ENCODE measurements around the gene GRM1. TPM values are rescaled to one million over a fixed set of nuclear protein-coding genes. Genes with fewer than 3 reads are reported as not detected.

The GRM1 gene
- total and polyA plus RNA-seq, 2 experiments from 2014 or later: 0.29 to 0.63 TPM

- Histone ChIP-seq H3K36me3 (ENCODE audit: insufficient read depth) (no peaks in the 10 kb centered on the region), H3F3A (replicated peaks; ENCODE audit: low read depth) (no peaks in the 10 kb centered on the region), H3K79me2 (replicated peaks; ENCODE audit: insufficient read depth) (no peaks in the 10 kb centered on the region), H3K4me1 (ENCODE audit: insufficient read depth) (no peaks in the 10 kb centered on the region), H3K4me3 (no peak overlapping the region), H2AFZ (no peak overlapping the region), H3K9me2 (ENCODE audit: insufficient read depth) (no peaks in the 10 kb centered on the region), H3K27ac (ENCODE audit: low read depth) (no peak overlapping the region), H3K4me2 (no peak overlapping the region), H4K20me1 (replicated peaks; ENCODE audit: insufficient read depth) (no peaks in the 10 kb centered on the region), H3K27me3 (ENCODE audit: insufficient read depth) (no peaks in the 10 kb centered on the region)
- no peaks in the 10 kb centered on the region for H3K27me3 Mint-ChIP-seq (ENCODE audit: insufficient read depth, low read depth, poor library complexity)
- H3K36me3 Mint-ChIP-seq (ENCODE audit: low read depth): no peaks in the 10 kb centered on the region
- DNase-seq (ENCODE audit: low spot score) (no peak), ATAC-seq (no peak)
- no peaks in the 10 kb centered on the region for H3K9me3 Mint-ChIP-seq
- no peaks in the 10 kb centered on the region for H3K4me1 Mint-ChIP-seq
- no peak overlapping the region for H3K4me3 Mint-ChIP-seq
- no peak overlapping the region for H3K27ac Mint-ChIP-seq
- TF ChIP-seq JUNB (IDR thresholded peaks at IDR 0.05; ENCODE audit: unreplicated experiment): no peak
- TF ChIP-seq REST (IDR thresholded peaks at IDR 0.05; ENCODE audit: unreplicated experiment): no peak
- no peak for TF ChIP-seq CTCF (conservative IDR thresholded peaks at IDR 0.05; ENCODE audit: low read depth in 2 of 2)
- no peak for TF ChIP-seq EZH2phosphoT487 (IDR thresholded peaks at IDR 0.05; ENCODE audit: unreplicated experiment)
- TF ChIP-seq CREB1 (CRISPR knock-in tag; IDR thresholded peaks at IDR 0.05; ENCODE audit: low read depth): no peak
These were observed 98.8 kb downstream of the GRM1 start for GRCh38 chr6:146127447-146128215.

GRCh38 chr6:146133866-146134265, 105.0 kb downstream of the GRM1 start:
- Mint-ChIP-seq H3K9me3 (no peaks in the 10 kb centered on the region), H3K27ac (no peak overlapping the region), H3K27me3 (ENCODE audit: insufficient read depth, low read depth, poor library complexity) (no peaks in the 10 kb centered on the region), H3K4me1 (no peaks in the 10 kb centered on the region), H3K4me3 (no peak overlapping the region), H3K36me3 (ENCODE audit: low read depth) (no peaks in the 10 kb centered on the region)
- ATAC-seq (no peak), DNase-seq (ENCODE audit: low spot score) (no peak)
- Histone ChIP-seq H3K79me2 (replicated peaks; ENCODE audit: insufficient read depth) (no peaks in the 10 kb centered on the region), H3K27ac (ENCODE audit: low read depth) (no peak overlapping the region), H3K9me2 (ENCODE audit: insufficient read depth) (no peaks in the 10 kb centered on the region), H4K20me1 (replicated peaks; ENCODE audit: insufficient read depth) (no peaks in the 10 kb centered on the region), H2AFZ (no peak overlapping the region), H3K27me3 (ENCODE audit: insufficient read depth) (no peaks in the 10 kb centered on the region), H3K4me1 (ENCODE audit: insufficient read depth) (no peaks in the 10 kb centered on the region), H3K4me2 (no peak overlapping the region), H3K4me3 (no peak overlapping the region), H3F3A (replicated peaks; ENCODE audit: low read depth) (no peaks in the 10 kb centered on the region), H3K36me3 (ENCODE audit: insufficient read depth) (no peaks in the 10 kb centered on the region)
- no peak for TF ChIP-seq EZH2 (IDR thresholded peaks at IDR 0.05; ENCODE audit: low read depth, unreplicated experiment)
- TF ChIP-seq JUNB (IDR thresholded peaks at IDR 0.05; ENCODE audit: unreplicated experiment): no peak
- no peak for TF ChIP-seq STAT1 (IDR thresholded peaks at IDR 0.05; ENCODE audit: unreplicated experiment)
- TF ChIP-seq NANOG (IDR thresholded peaks at IDR 0.05; ENCODE audit: borderline replicate concordance): no peak
- no peak for TF ChIP-seq EZH2phosphoT487 (IDR thresholded peaks at IDR 0.05; ENCODE audit: unreplicated experiment)
- TF ChIP-seq CTCF (conservative IDR thresholded peaks at IDR 0.05; ENCODE audit: low read depth in 2 of 2): no peak
- TF ChIP-seq ETS1 (IDR thresholded peaks at IDR 0.05): no peak
- no peak for TF ChIP-seq POLR2AphosphoS5 (IDR thresholded peaks at IDR 0.05; ENCODE audit: low read depth)
